Hepatocyte (in vitro differentiated cells): ENCODE results near the gene TUBB3. TPM values are rescaled to one million over a fixed set of nuclear protein-coding genes. Genes with fewer than 3 reads are reported as not detected.

Source experiments
- DNase-seq: peaks from one replicate; pipeline ENCODE4 v3.0.0-alpha.2; 2016; ENCODE audit warnings: low spot score
- H2AFZ ChIP-seq: fragments of 200-600 bp; sonication (generic); 2 replicates; pipeline ENCODE4 v1.6.0; 2016; ENCODE audit warnings: antibody characterized with exemption, mild to moderate bottlenecking
- H3K27ac ChIP-seq: fragments of 200-600 bp; sonication (generic); 2 replicates; pipeline ENCODE4 v1.5.1; 2016; ENCODE audit warnings: mild to moderate bottlenecking
- H3K27me3 ChIP-seq: fragments of 200-600 bp; sonication (generic); 2 replicates; pipeline ENCODE4 v1.6.1; 2016
- H3K36me3 ChIP-seq: fragments of 200-600 bp; sonication (generic); replicated peaks from 2 replicates; pipeline ENCODE4 v1.5.1; 2016; ENCODE audit warnings: low read depth; ENCODE audit not compliant: insufficient read depth
- H3K4me1 ChIP-seq: fragments of 200-600 bp; sonication (generic); 2 replicates; pipeline ENCODE4 v1.5.1; 2016; ENCODE audit warnings: mild to moderate bottlenecking, moderate library complexity; ENCODE audit not compliant: insufficient read depth
- H3K4me2 ChIP-seq: fragments of 200-600 bp; sonication (generic); 2 replicates; pipeline ENCODE4 v1.6.0; 2016
- H3K4me3 ChIP-seq: fragments of 200-600 bp; sonication (generic); 2 replicates; pipeline ENCODE4 v1.5.1; 2016; ENCODE audit warnings: mild to moderate bottlenecking
- H3K79me2 ChIP-seq: fragments of 200-600 bp; sonication (generic); 2 replicates; pipeline ENCODE4 v1.6.0; 2017; ENCODE audit warnings: mild to moderate bottlenecking
- H3K9me2 ChIP-seq: fragments of 200-600 bp; sonication (generic); replicated peaks from 2 replicates; pipeline ENCODE4 v1.6.0; 2017; ENCODE audit warnings: mild to moderate bottlenecking; ENCODE audit not compliant: insufficient read depth
- H3K9me3 ChIP-seq: fragments of 200-600 bp; sonication (generic); 2 replicates; pipeline ENCODE4 v1.5.1; 2016; ENCODE audit warnings: low read depth, mild to moderate bottlenecking
- H4K20me1 ChIP-seq: fragments of 200-600 bp; sonication (generic); 2 replicates; pipeline ENCODE4 v1.6.0; 2016; ENCODE audit warnings: mild to moderate bottlenecking; ENCODE audit not compliant: insufficient read depth, poor library complexity, severe bottlenecking
- EZH2 ChIP-seq: fragments of 200-600 bp; sonication (generic); IDR thresholded peaks from 2 replicates; pipeline ENCODE4 v1.6.1; 2016; ENCODE audit warnings: antibody characterized with exemption, mild to moderate bottlenecking, borderline replicate concordance
- EZH2phosphoT487 ChIP-seq: fragments of 200-600 bp; sonication (generic); IDR thresholded peaks from one replicate; pipeline ENCODE4 v1.6.1; 2018; ENCODE audit warnings: antibody characterized with exemption, mild to moderate bottlenecking, low read depth, moderate library complexity; ENCODE audit not compliant: unreplicated experiment, severe bottlenecking
- WGBS: methylation state at CpG from one replicate; pipeline ENCODE4 v1.1.6; 2016; ENCODE audit warnings: low lambda C conversion rate; ENCODE audit errors: missing lambda C conversion rate; 5-methylcytosine and 5-hydroxymethylcytosine counted together
- polyA plus RNA-seq: library from polyadenylated mRNA; unstranded; fragments of >200 nt; fragmentation: Nextera tagmentation; extraction: Ambion mirVana; gene quantifications from 2 replicates; pipeline ENCODE4 v1.2.1, GENCODE V29; 2016
- total RNA-seq: library from RNA; depleted of rRNA; stranded (reverse); fragments of >200 nt; gene quantifications from 2 replicates; pipeline ENCODE4 v1.2.3, GENCODE V29; 2014
- TF ChIP-seq, protein P1 (sequence below): fragments of 200-600 bp; sonication (generic); IDR thresholded peaks from 2 replicates; pipeline ENCODE4 v1.5.1; 2016; ENCODE audit warnings: antibody characterized with exemption, mild to moderate bottlenecking; ENCODE audit not compliant: poor library complexity

Gene TUBB3
- total and polyA plus RNA-seq, 2 experiments from 2014 or later = 69.3 to 87.2 TPM

DNA sequence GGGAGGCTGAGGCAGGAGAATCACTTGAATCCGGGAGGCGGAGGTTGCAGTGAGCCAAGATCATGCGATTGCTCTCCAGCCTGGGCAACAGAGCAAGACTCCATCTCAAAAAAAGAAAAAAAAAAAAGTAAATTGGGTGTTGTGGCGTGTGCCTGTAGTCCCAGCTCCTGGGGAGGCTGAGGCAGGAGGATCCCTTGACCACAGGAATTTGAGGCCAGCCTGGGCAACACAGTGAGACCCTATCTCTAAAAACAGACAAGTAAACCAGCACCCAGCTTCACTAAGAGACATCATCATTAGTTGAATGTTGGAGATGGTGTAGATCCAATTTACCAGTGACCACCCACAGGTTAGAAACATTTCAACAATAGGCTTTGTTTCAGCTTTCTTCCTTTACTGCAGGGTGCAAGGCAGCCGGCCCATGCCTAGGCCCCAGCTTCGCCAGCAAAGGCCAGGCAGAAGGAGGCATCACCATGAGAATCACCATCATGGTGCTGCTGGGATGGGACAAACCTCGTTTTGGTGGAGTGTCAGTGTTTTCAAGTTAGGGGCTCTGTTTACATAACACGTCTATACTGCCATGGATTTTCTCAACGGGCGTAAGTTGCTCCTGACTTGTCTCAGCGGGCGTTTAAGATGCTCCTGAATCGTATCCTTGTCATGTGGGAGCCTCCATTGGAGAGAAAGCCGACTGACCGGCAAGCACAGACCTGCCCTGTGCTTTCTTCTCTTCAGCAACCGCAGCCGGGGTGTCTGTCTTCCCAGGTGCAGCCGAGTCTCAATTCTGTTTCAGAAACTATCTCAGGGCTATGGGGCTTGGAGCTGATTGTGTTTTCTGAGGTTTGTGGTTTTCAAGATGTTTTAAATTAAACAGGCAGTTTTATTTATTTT, 42.4 kb upstream of the TUBB3 start:
- H3K27ac ChIP-seq = no peak overlapping the region
- no peak overlapping the region for H3K4me2 ChIP-seq
- no peaks in the 10 kb centered on the region for H3K27me3 ChIP-seq
- no peaks in the 10 kb centered on the region for H3K9me3 ChIP-seq
- no peaks in the 10 kb centered on the region for H3K36me3 ChIP-seq
- H2AFZ ChIP-seq = no peak overlapping the region
- no peaks in the 10 kb centered on the region for H3K4me1 ChIP-seq
- H4K20me1 ChIP-seq = peaks cover 84% of the 10 kb centered on the region
- DNase-seq = no peak
- WGBS = 94% methylated on average over 18 of the region's 18 CpGs
- TF ChIP-seq EZH2 = no peak
- TF ChIP-seq, protein P1, sequence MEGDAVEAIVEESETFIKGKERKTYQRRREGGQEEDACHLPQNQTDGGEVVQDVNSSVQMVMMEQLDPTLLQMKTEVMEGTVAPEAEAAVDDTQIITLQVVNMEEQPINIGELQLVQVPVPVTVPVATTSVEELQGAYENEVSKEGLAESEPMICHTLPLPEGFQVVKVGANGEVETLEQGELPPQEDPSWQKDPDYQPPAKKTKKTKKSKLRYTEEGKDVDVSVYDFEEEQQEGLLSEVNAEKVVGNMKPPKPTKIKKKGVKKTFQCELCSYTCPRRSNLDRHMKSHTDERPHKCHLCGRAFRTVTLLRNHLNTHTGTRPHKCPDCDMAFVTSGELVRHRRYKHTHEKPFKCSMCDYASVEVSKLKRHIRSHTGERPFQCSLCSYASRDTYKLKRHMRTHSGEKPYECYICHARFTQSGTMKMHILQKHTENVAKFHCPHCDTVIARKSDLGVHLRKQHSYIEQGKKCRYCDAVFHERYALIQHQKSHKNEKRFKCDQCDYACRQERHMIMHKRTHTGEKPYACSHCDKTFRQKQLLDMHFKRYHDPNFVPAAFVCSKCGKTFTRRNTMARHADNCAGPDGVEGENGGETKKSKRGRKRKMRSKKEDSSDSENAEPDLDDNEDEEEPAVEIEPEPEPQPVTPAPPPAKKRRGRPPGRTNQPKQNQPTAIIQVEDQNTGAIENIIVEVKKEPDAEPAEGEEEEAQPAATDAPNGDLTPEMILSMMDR = no peak
- no peak for TF ChIP-seq EZH2phosphoT487
- H3K4me3 ChIP-seq = no peak overlapping the region
- no peaks in the 10 kb centered on the region for H3K9me2 ChIP-seq
- peaks cover 83% of the 10 kb centered on the region for H3K79me2 ChIP-seq

DNA sequence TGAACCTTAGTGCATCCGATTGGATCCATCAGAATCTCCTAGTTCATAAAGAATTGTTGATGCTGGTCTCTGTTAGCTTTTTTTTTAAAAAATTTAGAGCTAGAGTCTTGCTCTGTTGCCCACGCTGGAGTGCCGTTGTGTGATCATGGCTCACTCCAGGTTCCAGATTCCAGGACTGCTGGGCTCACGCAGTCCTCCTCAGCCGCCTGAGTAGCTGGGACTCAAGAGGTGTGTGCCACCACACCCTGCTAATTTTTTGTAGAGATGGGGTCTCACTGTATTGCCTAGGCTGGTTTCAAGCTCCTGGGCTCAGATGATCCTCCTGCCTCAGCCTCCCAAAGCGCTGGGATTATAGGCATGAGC, 41.8 kb upstream of the TUBB3 start:
- Histone ChIP-seq H4K20me1 (peaks cover 79% of the 10 kb centered on the region), H3K27ac (no peak overlapping the region), H3K27me3 (no peaks in the 10 kb centered on the region), H3K4me3 (no peak overlapping the region), H3K9me2 (no peaks in the 10 kb centered on the region), H3K36me3 (no peaks in the 10 kb centered on the region), H3K4me2 (no peak overlapping the region), H2AFZ (no peak overlapping the region), H3K9me3 (no peaks in the 10 kb centered on the region), H3K79me2 (peaks cover 77% of the 10 kb centered on the region), H3K4me1 (no peaks in the 10 kb centered on the region)
- DNase-seq = no peak
- 92% methylated on average over 6 of the region's 6 CpGs for WGBS
- TF ChIP-seq EZH2 (no peak), EZH2phosphoT487 (no peak)
- TF ChIP-seq, protein P1 = no peak

- Histone ChIP-seq H3K9me3 (no peaks in the 10 kb centered on the region), H3K79me2 (peaks cover 56% of the 10 kb centered on the region), H3K4me2 (no peak overlapping the region), H2AFZ (no peak overlapping the region), H3K27me3 (no peaks in the 10 kb centered on the region), H3K4me3 (no peak overlapping the region), H3K9me2 (no peaks in the 10 kb centered on the region), H3K36me3 (no peaks in the 10 kb centered on the region), H3K27ac (no peak overlapping the region), H4K20me1 (peaks cover 59% of the 10 kb centered on the region), H3K4me1 (no peaks in the 10 kb centered on the region)
- no peak for DNase-seq
- TF ChIP-seq EZH2 (no peak), EZH2phosphoT487 (no peak)
- TF ChIP-seq, protein P1 = no peak
- 97% methylated on average over 28 of the region's 28 CpGs for WGBS
These were observed 39.6 kb upstream of the TUBB3 start for GRCh38 chr16:89883346-89884040.
